ENCODE results near the gene ACAN. TPM values are rescaled to one million over a fixed set of nuclear protein-coding genes. Genes with fewer than 3 reads are reported as not detected.

ACAN gene
- total and polyA plus RNA-seq, 10 of the 15 experiments (the other 5 are each of a cell fraction or from before 2014, with no cell fraction given): not detected

GRCh38 chr15:88876573-88876972, 73.3 kb downstream of the ACAN start:
- H3K36me3 ChIP-seq (ENCODE audit: control insufficient read depth in 2 of 2, insufficient read depth in 2 of 2, low read length in 1 of 2): no peaks in the 10 kb centered on the region
- TF ChIP-seq RAD21 (IDR thresholded peaks at IDR 0.05; ENCODE audit: insufficient read depth, low read depth, low read length): no peak
- no peak for TF ChIP-seq ATF2 (IDR thresholded peaks at IDR 0.05; ENCODE audit: low read length)
- TF ChIP-seq ZBTB33 (IDR thresholded peaks at IDR 0.05): no peak
- TF ChIP-seq BMI1 (IDR thresholded peaks at IDR 0.05; ENCODE audit: borderline replicate concordance): no peak
- TF ChIP-seq IRF3 (IDR thresholded peaks at IDR 0.05): no peak
- TF ChIP-seq BRCA1 (IDR thresholded peaks at IDR 0.05; ENCODE audit: low read depth, low read length): no peak
- TF ChIP-seq RFX5 (IDR thresholded peaks at IDR 0.05; ENCODE audit: low read depth, low read length): no peak
- TF ChIP-seq POLR2AphosphoS2 (IDR thresholded peaks at IDR 0.05; ENCODE audit: low read depth, low read length): no peak
- no peak overlapping the region for H3K4me3 ChIP-seq
- intact Hi-C loops (cut with micrococcal nuclease; ENCODE audit: unreplicated experiment) (no loop called here), in situ Hi-C loops (cut with MboI) (no loop called here)
- H3K4me2 ChIP-seq (ENCODE audit: control insufficient read depth, insufficient read depth): no peak overlapping the region
- no peak overlapping the region for H2AFZ ChIP-seq (ENCODE audit: control insufficient read depth, low read depth, low read length)
- H3K9ac ChIP-seq (ENCODE audit: control insufficient read depth, insufficient read depth, low read length): no peak overlapping the region
- FAIRE-seq (no peak), DNase-seq (ENCODE audit: low read depth, low spot score) (no peak), ATAC-seq (no peak)
- H3K27me3 ChIP-seq (replicated peaks in 1 of 2; ENCODE audit: control insufficient read depth in 2 of 2, insufficient read depth in 2 of 2, low read length in 1 of 2): no peaks in the 10 kb centered on the region
- WGBS (ENCODE audit: insufficient coverage, insufficient replicate concordance, low lambda C conversion rate, missing lambda C conversion rate): 42% methylated on average over 10 of the region's 10 CpGs
- no peak overlapping the region for H3K27ac ChIP-seq (ENCODE audit: control insufficient read depth, insufficient read depth)
- no peaks in the 10 kb centered on the region for H3K9me3 ChIP-seq (replicated peaks; ENCODE audit: control insufficient read depth, insufficient read depth, low read length)
- ChIA-PET POLR2A (no interaction called here), CTCF (no interaction called here), SMC1A (ENCODE audit: uncharacterized antibody, unreplicated experiment) (no interaction called here), RAD21 (ENCODE audit: unreplicated experiment) (no interaction called here)
- no peaks in the 10 kb centered on the region for H3K79me2 ChIP-seq (ENCODE audit: control insufficient read depth, insufficient read depth, low read length)
- no peaks in the 10 kb centered on the region for H3K4me1 ChIP-seq (ENCODE audit: control insufficient read depth, insufficient read depth, low read length)
- no TSS peak for BruUV-seq (replicated peaks)
- no peaks in the 10 kb centered on the region for H4K20me1 ChIP-seq (ENCODE audit: control insufficient read depth, insufficient read depth)

Measured in GM12878 (cell line).